ENCODE measurements around the gene ILDR2. TPM values are rescaled to one million over a fixed set of nuclear protein-coding genes. Genes with fewer than 3 reads are reported as not detected.

Gene ILDR2
- polyA plus RNA-seq, 1 donor (not counting 4 experiments of a cell fraction or from before 2014, with no cell fraction given), result not detected

DNA sequence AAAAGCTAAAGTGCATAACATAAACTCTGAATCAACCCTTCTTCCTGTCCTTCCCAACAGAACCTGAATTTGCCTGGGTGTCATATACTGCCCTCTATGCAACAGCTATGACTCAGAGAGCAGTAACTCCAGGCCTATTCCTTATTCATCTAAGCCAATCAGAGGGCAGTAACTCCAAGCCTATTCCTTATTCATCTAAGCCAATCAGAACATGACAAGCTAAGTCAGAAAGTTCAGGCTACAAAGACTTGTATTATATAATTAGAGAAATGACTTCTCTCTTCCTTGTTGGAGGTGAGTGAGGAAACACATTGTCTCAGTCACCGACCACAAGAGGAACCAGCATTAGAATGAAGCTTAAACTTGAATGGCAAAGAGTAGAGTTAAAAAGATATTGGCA is 73.1 kb downstream of the ILDR2 start:
- FAIRE-seq (peak; percentile 29), DNase-seq (ENCODE audit: low read depth, low spot score) (peak; percentile 49)
- Histone ChIP-seq H3K9me3 (ENCODE audit: control insufficient read depth, low read depth, low read length) (no peaks in the 10 kb centered on the region), H3K4me2 (ENCODE audit: control insufficient read depth, extremely low read depth, insufficient read depth, low read depth, low read length) (no peak overlapping the region), H3K79me2 (ENCODE audit: control insufficient read depth, insufficient read depth, low read length) (no peaks in the 10 kb centered on the region), H3K36me3 (ENCODE audit: control insufficient read depth in 2 of 2, extremely low read depth in 1 of 2, insufficient read depth in 2 of 2, low read length in 2 of 2) (no peaks in the 10 kb centered on the region), H3K27me3 (ENCODE audit: control insufficient read depth, extremely low read depth, insufficient read depth, low read length) (no peaks in the 10 kb centered on the region), H3K9me1 (ENCODE audit: control insufficient read depth, extremely low read depth, insufficient read depth, low read length) (no peaks in the 10 kb centered on the region), H3K4me1 (ENCODE audit: control insufficient read depth, extremely low read depth, insufficient read depth, low read length) (peaks cover 6% of the 10 kb centered on the region), H3K4me3 (ENCODE audit: control insufficient read depth in 2 of 3, extremely low read depth in 1 of 3, insufficient read depth in 2 of 3, low read depth in 1 of 3, low read length in 3 of 3) (no peak overlapping the region), H2AFZ (ENCODE audit: control insufficient read depth, low read length) (no peak overlapping the region), H4K20me1 (ENCODE audit: control insufficient read depth, extremely low read depth, insufficient read depth, low read length) (no peaks in the 10 kb centered on the region), H3K27ac (ENCODE audit: control insufficient read depth, insufficient read depth, low read length) (no peak overlapping the region), H3K9ac (ENCODE audit: control insufficient read depth, extremely low read depth, insufficient read depth, low read length) (no peak overlapping the region)
- TF ChIP-seq, protein P1, sequence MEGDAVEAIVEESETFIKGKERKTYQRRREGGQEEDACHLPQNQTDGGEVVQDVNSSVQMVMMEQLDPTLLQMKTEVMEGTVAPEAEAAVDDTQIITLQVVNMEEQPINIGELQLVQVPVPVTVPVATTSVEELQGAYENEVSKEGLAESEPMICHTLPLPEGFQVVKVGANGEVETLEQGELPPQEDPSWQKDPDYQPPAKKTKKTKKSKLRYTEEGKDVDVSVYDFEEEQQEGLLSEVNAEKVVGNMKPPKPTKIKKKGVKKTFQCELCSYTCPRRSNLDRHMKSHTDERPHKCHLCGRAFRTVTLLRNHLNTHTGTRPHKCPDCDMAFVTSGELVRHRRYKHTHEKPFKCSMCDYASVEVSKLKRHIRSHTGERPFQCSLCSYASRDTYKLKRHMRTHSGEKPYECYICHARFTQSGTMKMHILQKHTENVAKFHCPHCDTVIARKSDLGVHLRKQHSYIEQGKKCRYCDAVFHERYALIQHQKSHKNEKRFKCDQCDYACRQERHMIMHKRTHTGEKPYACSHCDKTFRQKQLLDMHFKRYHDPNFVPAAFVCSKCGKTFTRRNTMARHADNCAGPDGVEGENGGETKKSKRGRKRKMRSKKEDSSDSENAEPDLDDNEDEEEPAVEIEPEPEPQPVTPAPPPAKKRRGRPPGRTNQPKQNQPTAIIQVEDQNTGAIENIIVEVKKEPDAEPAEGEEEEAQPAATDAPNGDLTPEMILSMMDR (optimal IDR thresholded peaks at IDR 0.05 in 1 of 3, IDR thresholded peaks at IDR 0.05 in 1 of 3, conservative IDR thresholded peaks at IDR 0.05 in 1 of 3; ENCODE audit: extremely low read depth in 1 of 3, insufficient read depth in 2 of 3, low read length in 3 of 3), result no peak
- TF ChIP-seq EZH2 (IDR thresholded peaks at IDR 0.05; ENCODE audit: low read length), result no peak
- dilution Hi-C loops (cut with MboI; ENCODE audit: extremely low pct_ligation_motif_present, low sequenced_read_pairs), result no loop called here

DNA sequence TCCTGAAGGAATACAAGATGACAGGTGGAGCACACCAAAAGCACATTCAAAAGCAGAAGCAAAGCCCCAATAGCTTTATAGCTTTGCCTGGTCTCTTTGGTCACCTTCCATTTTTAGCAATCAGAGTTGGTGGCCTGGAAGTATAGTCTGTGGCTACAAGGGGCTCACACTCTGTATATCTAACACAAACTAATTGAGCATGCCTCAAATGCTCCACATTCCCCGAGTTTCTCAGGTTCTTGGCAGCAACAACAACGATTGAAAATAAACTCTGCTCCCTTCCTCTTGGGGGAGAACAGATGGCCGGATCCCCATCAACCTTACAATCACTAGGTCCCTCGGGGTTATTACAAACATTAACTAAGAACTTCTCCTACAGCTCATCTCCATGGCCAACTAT is 74.4 kb downstream of the ILDR2 start:
- Histone ChIP-seq H3K9me1 (ENCODE audit: control insufficient read depth, extremely low read depth, insufficient read depth, low read length) (no peaks in the 10 kb centered on the region), H3K4me2 (ENCODE audit: control insufficient read depth, extremely low read depth, insufficient read depth, low read depth, low read length) (no peak overlapping the region), H3K27ac (ENCODE audit: control insufficient read depth, insufficient read depth, low read length) (no peak overlapping the region), H3K27me3 (ENCODE audit: control insufficient read depth, extremely low read depth, insufficient read depth, low read length) (no peaks in the 10 kb centered on the region), H3K4me3 (ENCODE audit: control insufficient read depth in 2 of 3, extremely low read depth in 1 of 3, insufficient read depth in 2 of 3, low read depth in 1 of 3, low read length in 3 of 3) (no peak overlapping the region), H3K36me3 (ENCODE audit: control insufficient read depth in 2 of 2, extremely low read depth in 1 of 2, insufficient read depth in 2 of 2, low read length in 2 of 2) (no peaks in the 10 kb centered on the region), H4K20me1 (ENCODE audit: control insufficient read depth, extremely low read depth, insufficient read depth, low read length) (no peaks in the 10 kb centered on the region), H3K9me3 (ENCODE audit: control insufficient read depth, low read depth, low read length) (no peaks in the 10 kb centered on the region), H3K9ac (ENCODE audit: control insufficient read depth, extremely low read depth, insufficient read depth, low read length) (no peak overlapping the region), H2AFZ (ENCODE audit: control insufficient read depth, low read length) (no peak overlapping the region), H3K4me1 (ENCODE audit: control insufficient read depth, extremely low read depth, insufficient read depth, low read length) (peaks cover 6% of the 10 kb centered on the region), H3K79me2 (ENCODE audit: control insufficient read depth, insufficient read depth, low read length) (no peaks in the 10 kb centered on the region)
- no peak for DNase-seq (ENCODE audit: low read depth, low spot score)
- dilution Hi-C loops (cut with MboI; ENCODE audit: extremely low pct_ligation_motif_present, low sequenced_read_pairs), result no loop called here
- TF ChIP-seq EZH2 (IDR thresholded peaks at IDR 0.05; ENCODE audit: low read length), result no peak
- TF ChIP-seq, protein P1 (optimal IDR thresholded peaks at IDR 0.05 in 1 of 3, IDR thresholded peaks at IDR 0.05 in 1 of 3, conservative IDR thresholded peaks at IDR 0.05 in 1 of 3; ENCODE audit: extremely low read depth in 1 of 3, insufficient read depth in 2 of 3, low read length in 3 of 3), result no peak
- FAIRE-seq, result no peak
